WI38 (cell line): ENCODE results near the gene USP54.

Experiments used
- H3K4me3 ChIP-seq: 2 replicates; pipeline ENCODE4 v1.5.1; 2011; ENCODE audit warnings: low read depth, mild to moderate bottlenecking, control low read depth, low read length
- TF ChIP-seq, protein P1 (sequence below): IDR thresholded peaks from 2 replicates; pipeline ENCODE4 v1.5.1; 2012; ENCODE audit warnings: low read depth, mild to moderate bottlenecking, control low read depth, low read length

Gene USP54

DNA sequence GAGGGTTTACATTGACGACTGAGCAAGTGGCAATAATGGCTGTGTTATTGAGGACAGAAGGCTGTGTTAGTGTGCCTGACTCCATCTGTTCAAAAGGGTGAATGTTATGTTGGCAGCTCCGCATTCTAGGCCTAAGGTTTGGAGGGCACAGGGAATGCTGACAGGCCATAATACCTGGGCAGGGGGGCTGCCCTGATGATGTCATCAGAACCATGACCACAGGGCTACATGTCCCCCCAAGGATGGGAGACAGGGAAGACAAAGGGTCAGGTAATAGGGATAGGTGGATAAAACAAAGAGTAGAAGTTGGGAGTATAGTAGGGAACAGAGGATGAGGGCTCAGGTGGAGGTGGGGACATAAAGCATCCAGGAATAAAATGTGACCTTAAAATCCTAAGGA is 93.5 kb downstream of the USP54 start:
- H3K4me3 ChIP-seq = no peak overlapping the region
- TF ChIP-seq, protein P1, sequence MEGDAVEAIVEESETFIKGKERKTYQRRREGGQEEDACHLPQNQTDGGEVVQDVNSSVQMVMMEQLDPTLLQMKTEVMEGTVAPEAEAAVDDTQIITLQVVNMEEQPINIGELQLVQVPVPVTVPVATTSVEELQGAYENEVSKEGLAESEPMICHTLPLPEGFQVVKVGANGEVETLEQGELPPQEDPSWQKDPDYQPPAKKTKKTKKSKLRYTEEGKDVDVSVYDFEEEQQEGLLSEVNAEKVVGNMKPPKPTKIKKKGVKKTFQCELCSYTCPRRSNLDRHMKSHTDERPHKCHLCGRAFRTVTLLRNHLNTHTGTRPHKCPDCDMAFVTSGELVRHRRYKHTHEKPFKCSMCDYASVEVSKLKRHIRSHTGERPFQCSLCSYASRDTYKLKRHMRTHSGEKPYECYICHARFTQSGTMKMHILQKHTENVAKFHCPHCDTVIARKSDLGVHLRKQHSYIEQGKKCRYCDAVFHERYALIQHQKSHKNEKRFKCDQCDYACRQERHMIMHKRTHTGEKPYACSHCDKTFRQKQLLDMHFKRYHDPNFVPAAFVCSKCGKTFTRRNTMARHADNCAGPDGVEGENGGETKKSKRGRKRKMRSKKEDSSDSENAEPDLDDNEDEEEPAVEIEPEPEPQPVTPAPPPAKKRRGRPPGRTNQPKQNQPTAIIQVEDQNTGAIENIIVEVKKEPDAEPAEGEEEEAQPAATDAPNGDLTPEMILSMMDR = no peak

DNA sequence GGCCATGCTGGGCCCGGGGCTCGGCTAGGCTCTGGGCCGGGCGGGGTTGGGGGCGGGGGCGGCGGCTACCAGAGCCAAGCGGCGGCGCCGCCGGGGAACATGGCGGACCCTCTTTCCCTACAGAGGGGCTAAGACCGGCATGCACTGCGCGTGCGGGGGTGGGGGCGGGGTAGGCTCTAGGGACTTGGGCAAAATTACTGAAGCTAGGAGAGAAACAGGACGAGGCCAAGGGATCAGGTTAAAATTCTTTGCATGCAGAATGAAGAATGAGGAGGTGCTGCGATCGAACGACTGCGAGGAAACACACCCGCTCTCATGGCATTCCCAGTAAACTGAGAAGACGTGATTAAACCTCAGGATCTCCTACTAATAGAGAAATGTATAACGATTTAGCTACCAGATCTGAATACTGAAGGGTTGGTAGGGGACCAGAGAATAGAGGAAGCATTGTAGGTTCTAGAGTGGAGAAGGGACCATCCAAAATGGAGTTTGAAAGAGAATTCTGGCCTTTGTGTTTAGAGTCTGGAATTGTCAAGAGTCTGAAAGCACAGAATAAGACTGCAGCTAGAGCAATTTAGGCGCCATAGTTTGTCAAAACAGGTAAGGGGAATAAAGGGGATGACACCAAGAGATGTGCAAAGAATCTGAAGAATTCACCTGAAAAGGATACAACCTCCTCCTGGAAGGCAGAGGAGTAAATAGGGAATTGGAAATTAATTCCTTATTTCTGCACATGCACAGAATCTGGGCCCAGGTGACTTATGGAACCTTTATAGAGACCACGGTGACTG is 95.1 kb downstream of the USP54 start, which contains the start of gene PPP3CB:
PPP3CB (minus strand) TSS at position 141 of the 791 bp plus-strand sequence; CDS start at position 6, 135 bp downstream.
- TF ChIP-seq, protein P1 = no peak
- peak within 1 kb of the TSS; percentile 86 for H3K4me3 ChIP-seq

DNA sequence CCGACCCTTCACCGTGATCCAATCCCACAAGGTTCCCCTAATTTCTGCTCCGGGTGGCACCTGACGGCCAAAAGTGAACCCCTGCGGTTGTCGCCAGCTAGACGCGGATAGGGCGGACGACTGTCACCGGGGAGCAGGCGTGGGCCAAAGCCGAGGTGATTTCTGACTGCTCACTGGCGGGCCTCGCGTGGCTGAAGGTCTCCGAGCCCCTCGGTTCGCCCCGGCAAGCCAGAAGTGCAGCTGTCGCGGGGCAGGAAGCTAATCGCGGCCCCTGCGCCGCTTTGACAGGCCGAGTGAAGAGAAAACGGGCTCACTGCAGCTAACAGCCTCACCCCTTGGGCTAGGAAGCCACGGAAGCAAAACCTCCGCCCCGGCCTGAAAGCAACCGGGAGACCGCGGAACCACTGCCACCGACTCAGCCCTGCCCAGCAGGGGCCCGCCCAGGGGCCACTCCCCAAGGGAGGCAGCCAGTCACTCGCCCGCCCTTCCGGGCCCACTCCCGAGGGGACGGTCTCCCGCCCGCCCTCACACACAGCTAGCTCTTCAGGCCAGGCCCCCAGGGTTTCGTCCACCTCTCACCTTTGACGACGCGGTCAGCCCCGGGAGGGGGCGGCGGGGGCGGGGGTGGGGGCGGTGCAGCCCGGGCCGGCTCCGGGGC is 95.8 kb downstream of the USP54 start:
- TF ChIP-seq, protein P1 = no peak

DNA sequence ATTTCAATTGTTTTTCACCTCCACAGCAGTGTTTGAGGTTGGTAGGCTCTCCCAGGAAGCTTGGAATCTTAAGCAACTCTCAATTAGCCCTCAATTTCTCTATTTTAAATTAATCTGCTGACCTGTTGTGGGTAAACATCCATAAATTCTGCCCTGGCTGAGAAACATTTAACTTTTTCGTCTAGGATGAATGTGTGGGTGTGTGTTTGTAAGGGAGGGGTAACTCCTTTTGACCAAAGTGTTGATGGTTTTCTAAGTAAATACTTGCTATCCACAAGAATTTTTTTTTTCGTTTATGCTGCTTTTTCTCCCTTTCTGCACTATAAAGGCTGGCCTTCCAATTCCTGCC is 96.3 kb downstream of the USP54 start:
- peak overlapping the region; percentile 86 for H3K4me3 ChIP-seq
- TF ChIP-seq, protein P1 = no peak

More for the DNA sequence above, 95.8 kb downstream of the USP54 start:
- H3K4me3 ChIP-seq = peak overlapping the region; percentile 86

DNA sequence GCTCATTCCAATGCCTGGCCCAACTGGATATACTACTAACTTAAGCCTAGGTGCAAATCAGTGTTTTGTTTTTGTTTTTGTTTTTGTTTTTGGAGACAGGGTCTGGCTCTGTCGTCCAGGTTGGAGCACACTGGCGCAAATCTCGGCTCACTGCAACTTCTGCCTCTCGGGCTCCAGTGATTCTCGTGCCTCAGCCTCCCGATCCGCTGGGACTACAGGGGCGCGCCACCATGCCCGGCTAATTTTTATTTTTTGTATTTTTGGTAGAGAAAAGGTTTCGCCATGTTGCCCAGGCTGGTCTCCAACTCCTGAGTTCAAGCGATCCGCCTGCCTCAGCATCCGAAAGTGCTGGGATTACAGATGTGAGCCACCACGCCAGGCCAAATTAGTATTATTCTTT is 96.9 kb downstream of the USP54 start:
- TF ChIP-seq, protein P1 = no peak
- peak overlapping the region; percentile 86 for H3K4me3 ChIP-seq

DNA sequence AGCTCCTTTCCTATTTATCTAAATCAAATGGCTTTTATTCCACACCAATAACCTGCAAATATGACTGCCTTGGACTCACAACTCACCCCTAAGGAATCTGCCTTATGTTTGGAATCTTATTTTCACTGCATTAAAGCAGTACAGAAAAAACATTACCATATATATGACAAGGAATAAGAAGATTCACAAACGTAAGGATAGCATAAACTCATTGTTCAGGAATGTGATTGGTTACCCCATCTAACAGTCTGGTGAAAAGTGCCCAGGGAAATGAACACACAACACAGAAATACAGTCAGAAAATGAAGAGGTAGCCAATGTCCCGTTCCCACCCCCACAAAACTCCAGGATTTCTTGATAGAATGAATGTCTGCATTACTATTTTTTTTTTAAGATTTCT is 97.4 kb downstream of the USP54 start:
- TF ChIP-seq, protein P1 = no peak
- no peak overlapping the region for H3K4me3 ChIP-seq

DNA sequence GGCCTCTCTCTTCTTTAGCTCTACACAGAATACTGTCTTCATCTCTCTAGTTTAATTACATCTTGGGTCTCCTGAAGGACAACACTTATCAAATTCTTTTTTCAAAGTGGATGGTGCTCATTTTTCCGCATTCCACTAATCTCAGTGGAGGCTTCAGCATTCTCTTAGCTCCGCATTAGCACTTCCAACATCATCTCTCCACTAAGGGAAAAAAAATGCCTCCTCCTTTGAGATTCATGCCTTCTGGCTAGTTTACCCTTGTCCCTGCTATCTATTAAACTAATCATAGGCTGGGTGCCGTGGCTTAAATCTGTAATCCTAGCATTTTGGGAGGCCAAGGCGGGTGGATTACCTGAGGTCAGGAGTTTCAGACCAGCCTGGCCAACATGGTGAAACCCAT is 104.5 kb downstream of the USP54 start:
- no peak overlapping the region for H3K4me3 ChIP-seq
- TF ChIP-seq, protein P1 = no peak
